Measurements from ENCODE around the gene LRFN3. TPM values are rescaled to one million over a fixed set of nuclear protein-coding genes. Genes with fewer than 3 reads are reported as not detected.

Gene LRFN3
- total and polyA plus RNA-seq, 2 of the 13 experiments (the other 11 are each of a cell fraction or from before 2014, with no cell fraction given): 0.74 to 1.6 TPM

DNA sequence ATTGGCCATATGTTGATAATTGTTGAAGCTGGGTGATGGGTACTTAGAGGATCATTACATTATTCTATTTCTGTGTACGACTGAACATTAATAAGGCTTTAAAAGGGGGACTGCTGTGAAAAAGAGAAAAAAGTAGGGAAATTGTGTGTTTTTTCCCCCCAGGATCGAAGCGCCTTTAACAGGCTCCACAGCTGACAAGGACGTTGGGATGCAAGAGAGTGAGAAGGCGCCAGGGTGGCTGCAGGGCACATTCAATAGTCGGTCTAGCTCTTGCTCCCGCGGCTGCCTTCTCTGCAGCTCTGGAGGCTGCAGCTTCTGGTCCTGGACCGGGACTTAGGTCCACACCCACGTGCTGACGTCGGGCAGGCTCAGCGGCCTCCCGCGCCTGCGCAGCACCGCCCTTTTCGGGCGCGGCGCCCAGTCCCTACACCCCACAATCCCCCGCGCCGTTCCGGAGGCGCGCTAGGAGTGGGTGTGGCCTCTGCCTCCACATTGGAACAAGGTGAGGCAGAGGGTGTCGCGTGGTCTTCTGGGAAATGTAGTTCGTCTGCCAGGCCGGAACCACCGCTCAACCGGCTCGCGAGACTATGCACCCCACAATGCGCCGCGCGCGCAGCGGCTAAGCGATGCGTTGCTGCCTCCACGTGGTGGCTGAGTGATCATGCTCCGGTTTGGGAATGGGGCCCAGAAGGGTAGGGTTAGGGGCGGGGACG lies 4.9 kb upstream of the LRFN3 start (continued):
- TF ChIP-seq SIX4 (CRISPR knock-in tag; IDR thresholded peaks at IDR 0.05): 0 out of 2 replicates have a peak, but pooled peaks have one; percentile 50
- TF ChIP-seq, protein P1, sequence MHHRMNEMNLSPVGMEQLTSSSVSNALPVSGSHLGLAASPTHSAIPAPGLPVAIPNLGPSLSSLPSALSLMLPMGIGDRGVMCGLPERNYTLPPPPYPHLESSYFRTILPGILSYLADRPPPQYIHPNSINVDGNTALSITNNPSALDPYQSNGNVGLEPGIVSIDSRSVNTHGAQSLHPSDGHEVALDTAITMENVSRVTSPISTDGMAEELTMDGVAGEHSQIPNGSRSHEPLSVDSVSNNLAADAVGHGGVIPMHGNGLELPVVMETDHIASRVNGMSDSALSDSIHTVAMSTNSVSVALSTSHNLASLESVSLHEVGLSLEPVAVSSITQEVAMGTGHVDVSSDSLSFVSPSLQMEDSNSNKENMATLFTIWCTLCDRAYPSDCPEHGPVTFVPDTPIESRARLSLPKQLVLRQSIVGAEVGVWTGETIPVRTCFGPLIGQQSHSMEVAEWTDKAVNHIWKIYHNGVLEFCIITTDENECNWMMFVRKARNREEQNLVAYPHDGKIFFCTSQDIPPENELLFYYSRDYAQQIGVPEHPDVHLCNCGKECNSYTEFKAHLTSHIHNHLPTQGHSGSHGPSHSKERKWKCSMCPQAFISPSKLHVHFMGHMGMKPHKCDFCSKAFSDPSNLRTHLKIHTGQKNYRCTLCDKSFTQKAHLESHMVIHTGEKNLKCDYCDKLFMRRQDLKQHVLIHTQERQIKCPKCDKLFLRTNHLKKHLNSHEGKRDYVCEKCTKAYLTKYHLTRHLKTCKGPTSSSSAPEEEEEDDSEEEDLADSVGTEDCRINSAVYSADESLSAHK (CRISPR knock-in tag; IDR thresholded peaks at IDR 0.05; ENCODE audit: borderline replicate concordance): no peak
- no peak for TF ChIP-seq MED1 (CRISPR knock-in tag; IDR thresholded peaks at IDR 0.05)
- no peak for TF ChIP-seq MED8 (CRISPR knock-in tag; IDR thresholded peaks at IDR 0.05; ENCODE audit: insufficient replicate concordance)
- TF ChIP-seq ZNF644 (CRISPR knock-in tag; IDR thresholded peaks at IDR 0.05; ENCODE audit: low read depth): no peak
- TF ChIP-seq ZUFSP (CRISPR knock-in tag; IDR thresholded peaks at IDR 0.05; ENCODE audit: borderline replicate concordance): no peak
- TF ChIP-seq RAD51 (IDR thresholded peaks at IDR 0.05; ENCODE audit: borderline replicate concordance): no peak
- no peak for TF ChIP-seq CAMTA2 (CRISPR knock-in tag; IDR thresholded peaks at IDR 0.05; ENCODE audit: borderline replicate concordance)
- no peak for TF ChIP-seq MTA3 (CRISPR knock-in tag; IDR thresholded peaks at IDR 0.05)
- TF ChIP-seq, protein P2, sequence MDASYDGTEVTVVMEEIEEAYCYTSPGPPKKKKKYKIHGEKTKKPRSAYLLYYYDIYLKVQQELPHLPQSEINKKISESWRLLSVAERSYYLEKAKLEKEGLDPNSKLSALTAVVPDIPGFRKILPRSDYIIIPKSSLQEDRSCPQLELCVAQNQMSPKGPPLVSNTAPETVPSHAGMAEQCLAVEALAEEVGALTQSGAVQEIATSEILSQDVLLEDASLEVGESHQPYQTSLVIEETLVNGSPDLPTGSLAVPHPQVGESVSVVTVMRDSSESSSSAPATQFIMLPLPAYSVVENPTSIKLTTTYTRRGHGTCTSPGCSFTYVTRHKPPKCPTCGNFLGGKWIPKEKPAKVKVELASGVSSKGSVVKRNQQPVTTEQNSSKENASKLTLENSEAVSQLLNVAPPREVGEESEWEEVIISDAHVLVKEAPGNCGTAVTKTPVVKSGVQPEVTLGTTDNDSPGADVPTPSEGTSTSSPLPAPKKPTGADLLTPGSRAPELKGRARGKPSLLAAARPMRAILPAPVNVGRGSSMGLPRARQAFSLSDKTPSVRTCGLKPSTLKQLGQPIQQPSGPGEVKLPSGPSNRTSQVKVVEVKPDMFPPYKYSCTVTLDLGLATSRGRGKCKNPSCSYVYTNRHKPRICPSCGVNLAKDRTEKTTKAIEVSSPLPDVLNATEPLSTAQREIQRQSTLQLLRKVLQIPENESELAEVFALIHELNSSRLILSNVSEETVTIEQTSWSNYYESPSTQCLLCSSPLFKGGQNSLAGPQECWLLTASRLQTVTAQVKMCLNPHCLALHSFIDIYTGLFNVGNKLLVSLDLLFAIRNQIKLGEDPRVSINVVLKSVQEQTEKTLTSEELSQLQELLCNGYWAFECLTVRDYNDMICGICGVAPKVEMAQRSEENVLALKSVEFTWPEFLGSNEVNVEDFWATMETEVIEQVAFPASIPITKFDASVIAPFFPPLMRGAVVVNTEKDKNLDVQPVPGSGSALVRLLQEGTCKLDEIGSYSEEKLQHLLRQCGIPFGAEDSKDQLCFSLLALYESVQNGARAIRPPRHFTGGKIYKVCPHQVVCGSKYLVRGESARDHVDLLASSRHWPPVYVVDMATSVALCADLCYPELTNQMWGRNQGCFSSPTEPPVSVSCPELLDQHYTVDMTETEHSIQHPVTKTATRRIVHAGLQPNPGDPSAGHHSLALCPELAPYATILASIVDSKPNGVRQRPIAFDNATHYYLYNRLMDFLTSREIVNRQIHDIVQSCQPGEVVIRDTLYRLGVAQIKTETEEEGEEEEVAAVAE (CRISPR knock-in tag; IDR thresholded peaks at IDR 0.05; ENCODE audit: borderline replicate concordance): peak; percentile 72; the same call in 1 of the 2 replicates
- TF ChIP-seq SMARCC2 (IDR thresholded peaks at IDR 0.05): no peak
- no peak for TF ChIP-seq CHD4 (IDR thresholded peaks at IDR 0.05; ENCODE audit: borderline replicate concordance, low read length)
- TF ChIP-seq ZNF256 (CRISPR knock-in tag; conservative IDR thresholded peaks at IDR 0.05): no peak
- TF ChIP-seq GTF3A (CRISPR knock-in tag; conservative IDR thresholded peaks at IDR 0.05): 0 out of 2 replicates have a peak, but pooled peaks have one; percentile 91
- TF ChIP-seq, protein P3, sequence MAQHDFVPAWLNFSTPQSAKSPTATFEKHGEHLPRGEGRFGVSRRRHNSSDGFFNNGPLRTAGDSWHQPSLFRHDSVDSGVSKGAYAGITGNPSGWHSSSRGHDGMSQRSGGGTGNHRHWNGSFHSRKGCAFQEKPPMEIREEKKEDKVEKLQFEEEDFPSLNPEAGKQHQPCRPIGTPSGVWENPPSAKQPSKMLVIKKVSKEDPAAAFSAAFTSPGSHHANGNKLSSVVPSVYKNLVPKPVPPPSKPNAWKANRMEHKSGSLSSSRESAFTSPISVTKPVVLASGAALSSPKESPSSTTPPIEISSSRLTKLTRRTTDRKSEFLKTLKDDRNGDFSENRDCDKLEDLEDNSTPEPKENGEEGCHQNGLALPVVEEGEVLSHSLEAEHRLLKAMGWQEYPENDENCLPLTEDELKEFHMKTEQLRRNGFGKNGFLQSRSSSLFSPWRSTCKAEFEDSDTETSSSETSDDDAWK (CRISPR knock-in tag; IDR thresholded peaks at IDR 0.05): no peak
- no peak for TF ChIP-seq MZF1 (CRISPR knock-in tag; IDR thresholded peaks at IDR 0.05; ENCODE audit: borderline replicate concordance)
- no peak for TF ChIP-seq ZNF367 (CRISPR knock-in tag; IDR thresholded peaks at IDR 0.05; ENCODE audit: borderline replicate concordance)
- TF ChIP-seq HMG20A (CRISPR knock-in tag; IDR thresholded peaks at IDR 0.05; ENCODE audit: borderline replicate concordance): peak; percentile 36; the same call in 1 of the 2 replicates
- no peak for TF ChIP-seq ZNF282 (IDR thresholded peaks at IDR 0.05; ENCODE audit: partially characterized antibody)

All from HepG2 (cell line).